ENCODE measurements around the gene KLF11. TPM values are rescaled to one million over a fixed set of nuclear protein-coding genes. Genes with fewer than 3 reads are reported as not detected.

KLF11 gene
- polyA plus RNA-seq, 1 of the 3 experiments (the other 2 are of a cell fraction), result 9.5 TPM

- Histone ChIP-seq H3K4me1 (ENCODE audit: control insufficient read depth in 1 of 2, insufficient read depth in 2 of 2, low read depth in 1 of 2, low read length in 1 of 2) (peaks cover 8 to 27% of the 10 kb centered on the region in 2 experiments; a peak in 2 of 4 replicates), H4K20me1 (ENCODE audit: insufficient read depth) (no peaks in the 10 kb centered on the region), H3K36me3 (replicated peaks in 1 of 2; ENCODE audit: control insufficient read depth in 1 of 2, insufficient read depth in 2 of 2, low read length in 1 of 2) (no peaks in the 10 kb centered on the region), H2AFZ (ENCODE audit: low read depth) (no peak overlapping the region), H3F3A (replicated peaks; ENCODE audit: insufficient read depth) (peaks cover 11% of the 10 kb centered on the region), H3K9me2 (no peaks in the 10 kb centered on the region), H3K27ac (ENCODE audit: low read depth in 2 of 2, low read length in 1 of 2) (no peak overlapping the region), H3K4me2 (no peak overlapping the region), H3K27me3 (ENCODE audit: insufficient read depth) (no peaks in the 10 kb centered on the region), H3K79me2 (ENCODE audit: insufficient read depth) (no peaks in the 10 kb centered on the region), H3K9me3 (no peaks in the 10 kb centered on the region), H3K4me3 (ENCODE audit: low read depth in 2 of 2, low read length in 1 of 2) (no peak overlapping the region), H3K9ac (no peak overlapping the region)
- TF ChIP-seq IRF3 (IDR thresholded peaks at IDR 0.05; ENCODE audit: low read depth, low read length), result no peak
- no peak for TF ChIP-seq YY1 (IDR thresholded peaks at IDR 0.05; ENCODE audit: low read depth)
- TF ChIP-seq MEF2A (IDR thresholded peaks at IDR 0.05; ENCODE audit: borderline replicate concordance, low read depth), result no peak
- no peak for TF ChIP-seq PBX3 (IDR thresholded peaks at IDR 0.05)
- no peak for TF ChIP-seq TEAD4 (IDR thresholded peaks at IDR 0.05; ENCODE audit: borderline replicate concordance, insufficient read depth)
- TF ChIP-seq ZBTB33 (IDR thresholded peaks at IDR 0.05; ENCODE audit: borderline replicate concordance, low read depth), result no peak
- no peak for TF ChIP-seq USF1 (IDR thresholded peaks at IDR 0.05; ENCODE audit: borderline replicate concordance, low read depth)
- no peak for TF ChIP-seq GATA2 (CRISPR knock-in tag; IDR thresholded peaks at IDR 0.05)
- TF ChIP-seq FOXM1 (IDR thresholded peaks at IDR 0.05; ENCODE audit: low read depth), result no peak
- TF ChIP-seq JUND (IDR thresholded peaks at IDR 0.05), result no peak
- no peak for TF ChIP-seq USF2 (IDR thresholded peaks at IDR 0.05; ENCODE audit: borderline replicate concordance, low read depth, low read length)
- TF ChIP-seq MXI1 (IDR thresholded peaks at IDR 0.05; ENCODE audit: low read depth, low read length), result no peak
- no peak for TF ChIP-seq EZH2phosphoT487 (IDR thresholded peaks at IDR 0.05; ENCODE audit: borderline replicate concordance, low read depth)
- TF ChIP-seq POLR2AphosphoS5 (IDR thresholded peaks at IDR 0.05; ENCODE audit: low read depth, low read length), result no peak
- no peak for TF ChIP-seq GABPA (IDR thresholded peaks at IDR 0.05; ENCODE audit: low read depth)
- TF ChIP-seq SIN3A (IDR thresholded peaks at IDR 0.05; ENCODE audit: borderline replicate concordance, low read depth, low read length), result no peak
- no peak for TF ChIP-seq ELF1 (IDR thresholded peaks at IDR 0.05)
- TF ChIP-seq RCOR1 (IDR thresholded peaks at IDR 0.05; ENCODE audit: low read length), result no peak
- no peak for TF ChIP-seq CTCF (IDR thresholded peaks at IDR 0.05)
- ChIA-PET POLR2A (no interaction called here), CTCF (interaction anchor here (0.7 to 4.0 kb wide), 6 partner anchors 11 to 239 kb away, joined by 3 to 23 read pairs (median 8); no protein-coding TSS in a partner anchor)
- DNase-seq, result no peak
- 86% methylated on average over 7 of the region's 10 CpGs for WGBS (ENCODE audit: low lambda C conversion rate)
Measured at GRCh38 chr2:10038123-10038522, 5.2 kb upstream of the KLF11 start.
